ENCODE measurements around the gene HSPG2.
A peak's percentile ranks its signal among the peaks of the same experiment; 100 is the strongest.

Gene HSPG2

DNA sequence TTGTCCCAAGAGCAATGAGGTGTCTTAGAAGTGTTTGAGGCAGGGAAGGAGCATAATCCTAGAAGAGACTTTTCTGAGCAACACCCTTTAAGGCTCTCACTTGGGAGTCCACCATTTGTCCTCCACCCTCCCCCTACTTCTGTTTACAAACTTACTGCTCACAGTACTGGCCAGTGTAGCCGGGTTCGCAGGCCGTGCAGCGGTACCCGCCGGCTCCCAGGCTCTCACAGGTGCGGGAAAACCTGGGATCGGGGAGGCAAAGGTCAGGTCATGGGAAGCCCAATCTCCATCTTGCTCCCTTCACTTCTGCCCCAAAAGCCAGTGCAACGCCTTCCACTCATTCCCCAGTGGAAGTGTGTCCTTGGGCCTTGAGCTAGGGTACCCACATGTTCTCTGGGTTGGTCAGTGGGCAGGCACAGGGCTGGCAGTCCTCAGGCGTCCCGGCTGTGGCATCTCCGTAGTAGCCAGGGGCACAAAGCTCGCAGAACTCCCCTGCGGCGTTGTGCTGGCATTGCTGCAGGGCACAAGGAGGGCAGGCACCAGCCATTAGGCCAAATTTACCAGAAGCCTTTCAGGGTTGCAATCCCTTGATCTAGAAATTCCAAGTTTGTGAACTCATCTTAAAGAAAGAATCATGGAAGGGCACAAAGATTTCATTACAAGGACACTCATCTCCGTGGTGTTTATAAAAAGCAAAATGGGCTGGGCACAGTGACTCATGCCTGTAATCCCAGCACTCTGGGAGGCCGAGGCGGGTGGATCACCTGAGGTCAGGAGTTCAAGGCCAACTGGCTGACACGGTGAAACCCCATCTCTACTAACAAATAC is 75.3 kb downstream of the HSPG2 start:
- DNase-seq (ENCODE audit: low spot score): no peak

DNA sequence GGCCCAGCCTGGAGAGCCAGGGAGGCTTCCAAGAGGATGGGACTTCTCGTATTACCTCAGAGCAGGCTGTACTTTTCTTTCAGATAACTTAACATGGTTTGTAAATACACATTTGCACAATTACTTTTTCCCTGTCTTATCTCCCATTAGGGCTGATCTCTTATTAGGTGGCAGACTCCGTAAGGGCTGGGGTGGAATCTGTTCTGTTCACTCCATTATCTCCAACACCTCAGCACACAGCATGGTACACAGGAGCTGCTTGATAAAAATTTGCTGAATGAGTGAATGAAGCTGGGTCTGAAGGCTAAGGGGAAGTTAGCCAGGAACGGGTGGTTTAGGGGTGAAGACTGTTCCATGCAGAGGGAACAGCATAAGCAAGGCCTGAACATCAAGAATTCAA is 76.1 kb downstream of the HSPG2 start:
- DNase-seq (ENCODE audit: low spot score): no peak

DNA sequence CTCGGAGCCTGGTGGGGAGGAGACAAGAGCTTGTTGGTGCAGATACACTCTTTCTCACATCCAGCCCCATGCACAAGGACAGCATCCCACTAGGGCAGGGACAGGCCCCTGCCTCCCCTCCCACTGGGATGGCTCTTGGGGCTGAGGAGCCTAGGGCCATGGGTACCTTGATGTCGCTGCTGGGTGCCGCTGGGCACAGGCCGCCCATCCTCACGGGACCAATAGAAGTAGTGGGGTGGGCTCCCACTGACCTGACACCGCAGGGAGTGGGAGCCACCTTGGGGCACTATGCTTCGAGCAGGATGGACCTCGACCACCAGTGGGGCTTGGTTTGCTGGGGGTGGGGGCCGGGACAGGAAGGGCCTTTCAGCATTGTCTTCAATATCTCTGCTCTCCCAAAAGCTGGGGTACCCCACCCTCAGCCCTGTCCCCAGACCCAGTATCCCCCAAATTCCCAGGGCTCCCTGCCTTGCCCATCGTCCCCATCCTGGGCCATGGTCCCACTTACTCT is 77.4 kb downstream of the HSPG2 start:
- no peak for DNase-seq (ENCODE audit: low spot score)

DNA sequence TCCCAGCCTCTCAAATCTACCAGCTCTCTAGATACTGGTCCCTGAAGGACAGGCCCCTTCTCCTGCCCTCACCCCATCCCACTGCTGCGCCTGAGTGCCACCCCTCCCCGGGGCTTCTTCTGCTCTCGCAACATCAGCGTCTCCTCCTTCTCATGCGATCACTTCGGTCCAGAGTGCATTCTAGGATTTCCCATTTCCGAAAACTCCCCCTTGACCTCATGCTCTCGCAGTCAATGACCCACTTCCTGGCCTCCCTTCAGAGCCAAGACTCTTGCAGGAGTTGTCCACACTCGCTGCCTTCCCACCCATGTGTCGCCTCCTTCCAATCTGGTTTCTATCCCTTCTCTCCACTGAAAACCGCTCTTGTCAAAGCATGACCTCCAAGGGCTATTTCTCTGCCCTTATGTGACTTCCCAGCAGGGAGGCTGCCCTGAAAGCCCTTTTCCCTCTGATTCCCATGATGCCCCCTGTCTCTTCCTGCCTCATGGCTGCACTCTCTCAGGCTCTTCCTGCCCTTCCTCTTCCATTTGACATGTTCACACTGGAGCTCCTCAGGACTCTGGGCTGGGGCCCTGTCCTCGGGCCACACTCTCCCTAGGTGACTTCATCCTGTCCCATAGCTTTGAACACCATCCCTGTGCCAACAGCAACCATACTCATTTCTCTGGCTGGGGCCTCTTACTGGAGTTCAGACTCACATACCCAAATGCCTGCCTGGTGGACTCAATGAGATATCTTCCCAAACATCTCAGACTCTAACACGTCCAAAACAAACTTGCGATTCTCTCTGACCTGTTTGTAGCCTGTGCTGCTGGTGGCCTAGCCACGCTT is 79.1 kb downstream of the HSPG2 start:
- DNase-seq (ENCODE audit: low spot score): no peak

DNA sequence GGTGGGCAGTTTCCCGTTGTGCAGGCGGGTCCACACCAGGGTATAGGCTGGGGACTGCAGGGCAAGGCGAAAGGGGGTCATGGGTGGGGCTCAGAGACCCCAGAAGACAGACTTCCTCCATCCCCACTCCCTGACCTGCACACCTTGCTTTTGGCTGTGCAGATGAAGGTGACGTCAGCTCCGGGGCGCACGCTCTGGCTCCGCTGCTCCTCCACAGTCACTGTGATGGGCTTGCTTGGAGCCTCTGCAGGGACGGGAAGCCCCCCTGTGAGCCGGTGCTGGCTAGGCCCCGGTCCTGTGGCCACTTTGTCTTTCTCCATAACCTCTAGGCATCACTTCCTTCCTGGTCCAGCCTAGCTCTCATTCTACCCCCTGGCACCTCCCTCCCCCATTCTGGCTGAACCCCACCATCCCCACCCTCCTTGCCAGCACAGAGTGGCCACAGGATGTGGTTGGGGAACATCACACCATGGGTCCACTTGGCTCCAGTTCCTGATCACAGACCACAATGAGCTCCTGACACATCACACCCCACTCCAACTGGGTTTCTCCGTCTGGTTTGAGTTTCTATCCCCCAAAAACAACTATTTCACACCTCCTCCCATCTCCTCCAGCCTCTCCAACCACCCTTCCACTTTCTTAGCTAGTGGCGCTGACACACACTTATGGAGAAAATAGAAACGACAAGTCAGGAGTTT is 79.8 kb downstream of the HSPG2 start:
- no peak for DNase-seq (ENCODE audit: low spot score)

DNA sequence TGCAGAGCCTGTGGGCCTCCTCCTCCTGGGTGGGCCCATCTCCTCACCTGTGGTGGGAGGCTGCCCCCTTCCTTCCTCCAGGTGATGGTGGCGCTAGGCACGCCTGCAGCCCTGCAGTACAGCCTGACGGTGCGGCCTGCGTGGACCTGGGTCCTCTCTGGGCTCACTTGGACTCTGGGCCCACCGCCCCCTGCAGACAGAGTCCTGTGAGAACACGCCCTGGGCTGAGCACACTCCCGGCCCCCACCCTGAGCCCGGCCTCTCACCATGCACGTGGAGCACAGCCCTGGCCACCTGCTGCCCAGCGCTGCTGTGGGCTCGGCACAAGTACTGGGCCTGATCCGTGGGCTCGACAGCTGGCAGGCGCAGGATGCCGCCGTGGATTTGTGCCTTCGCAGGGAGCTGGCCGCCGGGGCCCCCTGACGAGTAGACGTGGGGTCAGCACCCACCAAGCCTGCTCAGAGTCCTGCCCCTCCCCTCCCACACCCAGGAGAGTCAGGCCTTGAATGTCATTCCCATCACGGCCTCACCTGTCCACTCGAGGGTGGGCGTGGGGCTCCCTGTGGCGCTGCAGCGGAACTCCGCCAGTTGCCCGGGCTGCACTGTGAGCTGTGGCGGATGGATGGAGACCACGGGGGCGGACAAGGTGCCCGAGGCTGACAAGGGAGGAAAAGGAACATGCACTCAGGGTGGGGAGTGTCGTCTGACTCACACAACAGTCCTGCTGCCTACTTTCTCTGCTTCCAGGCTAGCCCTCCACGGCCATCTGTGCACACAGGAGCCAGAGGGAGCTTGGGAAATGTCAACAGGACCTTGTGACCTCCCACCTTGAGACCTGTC is 81.6 kb downstream of the HSPG2 start:
- DNase-seq (ENCODE audit: low spot score): peak; percentile 54

DNA sequence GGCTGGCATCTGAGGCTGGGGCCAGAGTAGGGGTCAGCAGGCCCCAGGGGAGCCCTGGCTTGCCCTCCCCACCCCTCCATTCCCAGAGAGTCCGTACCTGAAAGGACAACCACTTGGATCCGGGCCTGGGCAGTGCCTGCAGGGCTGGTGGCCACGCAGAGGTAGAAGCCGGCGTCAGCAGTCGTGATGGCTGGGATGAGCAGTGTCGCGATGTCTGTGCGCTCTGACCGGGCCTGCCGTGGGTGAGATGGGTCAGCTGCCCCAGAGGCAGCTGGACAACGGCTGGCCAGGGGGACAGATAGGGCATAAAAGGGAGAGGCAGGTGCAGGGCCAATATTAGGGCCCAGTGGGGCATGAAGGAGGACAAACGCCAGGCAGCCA is 82.4 kb downstream of the HSPG2 start:
- no peak for DNase-seq (ENCODE audit: low spot score)

DNA sequence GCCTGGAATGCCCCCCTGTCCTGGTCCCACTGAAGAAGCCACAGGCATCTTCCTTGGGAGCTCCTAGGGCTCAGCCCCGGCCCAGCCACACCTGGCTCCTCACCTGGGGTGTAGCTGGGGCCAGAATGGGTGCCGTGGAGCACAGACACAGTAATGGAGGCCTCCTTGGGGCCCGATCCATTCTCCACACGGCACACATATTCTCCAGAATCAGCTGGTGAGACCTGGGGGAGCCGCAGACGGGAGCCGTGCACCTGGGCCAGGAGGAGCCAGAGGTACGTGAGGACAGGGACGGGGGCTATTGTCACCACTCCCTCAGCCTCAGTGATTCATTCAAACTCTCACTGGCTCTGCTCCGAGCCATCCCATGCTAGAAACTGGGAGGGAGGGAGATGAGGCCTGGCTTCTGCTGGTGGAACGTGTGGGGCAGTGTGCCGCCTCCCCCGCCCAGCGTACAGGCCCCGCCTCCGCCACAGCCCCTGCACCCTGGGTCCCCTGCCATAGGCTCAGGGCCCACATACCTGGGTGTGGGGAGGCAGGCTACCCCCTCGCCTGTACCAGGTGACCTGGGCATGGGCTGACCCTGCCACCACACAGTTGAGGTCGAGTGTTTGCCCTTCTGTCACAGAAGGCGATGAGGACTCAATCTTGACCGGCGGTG is 82.9 kb downstream of the HSPG2 start:
- no peak for DNase-seq (ENCODE audit: low spot score)

DNA sequence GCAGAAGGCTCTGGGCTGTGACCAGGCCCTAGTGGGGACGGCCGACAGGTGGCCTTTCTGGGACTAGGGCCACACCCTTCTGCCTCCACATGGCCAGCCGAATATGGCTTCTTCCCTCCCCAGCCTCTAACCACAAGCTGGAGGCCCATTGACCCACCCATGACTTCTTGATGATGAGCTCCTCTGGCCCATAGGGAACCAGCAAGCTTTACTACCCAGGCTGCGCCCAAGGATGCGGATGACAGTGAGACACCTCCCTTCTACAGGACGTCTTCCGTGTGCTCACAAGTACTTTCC is 84.0 kb downstream of the HSPG2 start:
- DNase-seq (ENCODE audit: low spot score): no peak

DNA sequence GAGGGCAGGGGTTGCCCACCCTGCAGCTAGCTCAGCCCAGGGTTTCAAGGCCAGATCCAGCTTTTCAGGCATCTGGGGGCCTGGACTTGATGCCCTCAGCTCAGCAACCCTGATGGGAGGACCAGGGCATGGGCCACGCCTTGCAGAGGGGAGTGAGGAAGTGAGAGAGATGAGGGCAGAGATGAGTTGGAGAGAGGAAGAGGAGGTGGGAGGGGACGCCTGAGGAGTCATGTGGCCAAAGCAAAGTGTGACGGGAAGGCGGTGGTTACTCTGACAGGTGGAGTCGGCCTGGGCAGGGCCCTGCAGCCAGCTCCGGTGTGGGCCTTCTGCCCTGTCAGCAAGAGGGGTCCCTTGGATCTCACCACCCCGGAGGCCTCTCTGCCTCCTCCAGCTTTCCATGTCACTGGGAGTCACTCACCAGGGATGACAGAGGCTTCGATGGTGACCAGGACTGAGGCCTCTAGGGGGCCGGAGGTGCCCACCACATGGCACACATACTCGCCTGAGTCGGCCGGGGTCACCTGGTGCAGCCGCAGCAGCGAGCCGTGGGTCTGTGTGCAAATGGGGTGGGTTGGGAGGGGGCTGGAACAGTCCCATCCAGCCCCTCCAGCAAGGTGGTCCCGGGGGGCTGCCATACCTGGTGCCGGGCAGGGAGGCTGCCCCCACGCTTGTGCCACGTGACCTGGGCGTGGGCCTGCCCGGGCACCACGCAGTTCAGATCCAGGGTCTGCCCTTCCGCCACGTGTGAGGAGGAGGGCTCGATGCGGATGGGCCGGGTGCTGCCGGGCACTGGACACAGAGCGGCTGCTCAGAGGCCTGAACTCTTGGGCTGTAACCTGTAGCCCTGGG is 84.6 kb downstream of the HSPG2 start:
- no peak for DNase-seq (ENCODE audit: low spot score)

DNA sequence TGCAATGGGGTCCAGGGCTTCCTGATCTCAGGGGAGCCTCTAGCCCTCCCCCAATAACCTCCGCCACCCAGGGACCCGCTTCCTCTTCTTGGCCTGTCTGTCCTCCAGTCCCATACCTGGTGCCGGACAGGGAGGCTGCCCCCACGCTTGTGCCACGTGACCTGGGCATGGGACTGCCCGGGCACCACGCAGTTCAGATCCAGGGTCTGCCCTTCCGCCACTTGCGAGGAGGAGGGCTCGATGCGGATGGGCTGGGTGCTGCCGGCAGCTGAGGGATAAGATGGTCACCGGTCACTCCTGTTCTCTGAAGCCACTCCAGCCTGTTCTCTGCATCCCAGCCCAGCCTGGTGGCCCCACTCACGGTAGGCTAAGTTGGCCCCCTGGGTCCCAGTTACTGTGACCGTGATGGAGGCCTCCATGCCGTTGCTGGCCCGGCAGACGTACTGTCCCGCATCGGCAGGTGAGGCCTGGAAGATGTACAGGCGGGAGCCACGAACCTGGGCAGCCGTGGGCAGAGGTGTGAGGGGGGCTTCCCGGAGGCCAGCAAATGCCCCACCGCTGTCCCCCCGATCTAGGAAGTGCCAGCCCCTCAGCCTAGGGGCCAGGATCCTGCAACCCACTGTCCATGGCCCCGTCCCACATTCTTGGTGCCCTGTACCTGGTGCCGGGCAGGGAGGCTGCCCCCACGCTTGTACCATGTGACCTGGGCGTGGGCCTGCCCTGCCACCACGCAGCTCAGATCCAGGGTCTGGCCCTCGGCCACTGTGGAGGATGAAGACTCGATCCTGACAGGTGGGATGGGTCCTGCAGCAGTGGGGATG is 85.5 kb downstream of the HSPG2 start:
- DNase-seq (ENCODE audit: low spot score): no peak

DNA sequence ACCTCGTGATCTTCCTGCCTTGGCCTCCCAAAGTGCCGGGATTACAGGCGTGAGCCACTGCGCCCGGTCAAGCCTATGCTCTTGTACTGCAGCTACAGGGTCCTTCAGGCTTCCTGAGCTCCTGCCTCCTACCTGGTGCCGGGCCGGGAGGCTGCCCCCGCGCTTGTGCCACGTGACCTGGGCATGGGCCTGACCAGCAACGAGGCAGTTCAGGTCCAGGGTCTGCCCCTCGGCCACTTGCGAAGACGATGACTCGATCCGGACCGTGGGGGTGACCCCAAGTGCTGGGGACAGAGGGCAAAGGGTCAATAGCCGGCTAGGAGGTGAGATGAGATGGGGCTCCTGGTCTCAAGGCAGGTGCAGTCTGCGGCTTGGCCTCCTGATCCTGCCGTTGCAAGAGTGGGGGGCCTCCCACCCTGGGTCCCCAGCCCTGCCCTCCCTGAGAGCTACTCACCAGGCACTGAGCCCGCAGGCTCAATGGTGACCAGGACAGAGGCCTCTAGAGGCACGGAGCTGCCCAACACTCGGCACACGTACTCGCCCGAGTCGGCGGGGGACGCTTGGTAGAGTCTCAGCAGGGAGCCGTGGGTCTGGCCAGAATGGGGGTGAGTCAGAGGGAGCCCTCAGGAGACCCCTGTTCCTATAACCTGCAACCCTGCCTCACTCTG is 87.1 kb downstream of the HSPG2 start:
- no peak for DNase-seq (ENCODE audit: low spot score)

DNA sequence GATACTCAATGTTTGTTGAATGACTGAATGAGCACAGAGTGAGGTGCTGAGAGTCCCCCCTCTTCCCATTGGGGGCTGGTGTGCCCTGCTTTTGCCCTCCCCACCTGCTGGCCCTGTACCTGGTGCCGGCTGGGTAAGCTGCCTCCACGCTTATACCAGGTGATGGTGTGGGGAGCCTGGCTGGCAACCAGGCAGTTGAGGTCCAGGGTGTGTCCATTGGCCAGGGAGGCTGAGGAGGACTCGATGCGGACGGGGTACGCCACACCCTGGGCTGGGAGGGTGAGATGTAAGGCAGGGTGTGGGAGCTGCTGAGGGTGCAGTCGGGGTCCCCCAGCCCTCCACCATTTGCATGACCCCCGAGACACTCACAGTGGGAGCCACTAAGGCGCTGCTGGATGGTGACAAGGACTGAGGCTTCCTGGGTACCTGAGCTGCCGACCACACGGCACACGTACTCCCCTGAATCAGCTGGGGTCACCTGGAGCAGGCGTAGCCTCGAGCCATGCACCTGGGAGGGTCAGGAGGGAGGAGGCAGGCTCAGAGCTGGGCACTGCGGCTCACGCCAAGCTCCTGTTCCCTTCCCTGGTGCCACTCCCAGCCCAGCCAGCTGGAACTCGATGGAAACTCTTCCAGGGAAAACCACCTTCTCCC is 88.5 kb downstream of the HSPG2 start:
- DNase-seq (ENCODE audit: low spot score): no peak

DNA sequence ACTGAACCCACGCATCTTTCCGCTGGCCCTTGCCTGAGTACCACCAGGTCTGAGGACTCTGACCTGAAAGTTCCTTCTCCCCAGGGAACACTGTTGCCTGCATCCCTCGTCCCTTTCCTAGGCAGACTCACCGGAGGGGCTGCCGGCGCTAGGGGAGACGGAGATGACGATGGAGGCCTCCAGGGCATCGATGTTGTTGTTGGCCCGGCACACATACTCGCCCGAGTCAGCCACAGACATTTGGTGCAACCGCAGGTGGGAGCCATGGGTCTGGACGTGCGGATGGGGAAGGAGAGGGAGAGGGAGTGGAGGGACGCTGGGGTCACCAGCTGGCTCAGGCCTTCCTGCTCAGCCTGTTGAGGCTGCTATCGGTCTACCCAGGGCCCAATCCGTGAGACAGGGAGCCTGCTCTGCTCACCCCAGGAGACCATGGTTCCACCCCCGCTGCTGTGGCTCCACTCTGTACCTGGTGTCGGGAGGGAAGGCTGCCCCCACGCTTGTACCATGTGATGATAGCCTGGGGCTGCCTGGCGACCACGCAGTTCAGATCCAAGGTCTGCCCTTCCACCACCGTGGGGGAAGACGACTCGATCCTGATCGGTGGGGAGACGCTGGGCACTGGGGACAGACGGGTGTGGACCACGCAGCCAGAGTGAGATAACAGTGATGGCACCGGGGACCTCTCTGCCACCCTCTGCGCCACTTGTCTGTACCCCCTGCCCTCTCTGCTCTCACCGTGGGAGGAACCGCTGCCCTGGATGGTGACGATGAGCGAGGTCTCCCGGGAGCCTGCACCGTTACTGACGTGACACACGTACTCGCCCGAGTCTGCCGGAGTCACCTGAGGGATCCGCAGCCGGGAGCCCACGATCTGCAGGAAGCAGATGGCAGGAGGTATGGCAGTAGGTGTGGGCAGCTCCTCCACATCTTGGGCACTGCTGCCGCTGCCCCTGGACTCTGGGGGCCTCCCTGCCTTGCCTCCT is 89.6 kb downstream of the HSPG2 start:
- no peak for DNase-seq (ENCODE audit: low spot score)

DNA sequence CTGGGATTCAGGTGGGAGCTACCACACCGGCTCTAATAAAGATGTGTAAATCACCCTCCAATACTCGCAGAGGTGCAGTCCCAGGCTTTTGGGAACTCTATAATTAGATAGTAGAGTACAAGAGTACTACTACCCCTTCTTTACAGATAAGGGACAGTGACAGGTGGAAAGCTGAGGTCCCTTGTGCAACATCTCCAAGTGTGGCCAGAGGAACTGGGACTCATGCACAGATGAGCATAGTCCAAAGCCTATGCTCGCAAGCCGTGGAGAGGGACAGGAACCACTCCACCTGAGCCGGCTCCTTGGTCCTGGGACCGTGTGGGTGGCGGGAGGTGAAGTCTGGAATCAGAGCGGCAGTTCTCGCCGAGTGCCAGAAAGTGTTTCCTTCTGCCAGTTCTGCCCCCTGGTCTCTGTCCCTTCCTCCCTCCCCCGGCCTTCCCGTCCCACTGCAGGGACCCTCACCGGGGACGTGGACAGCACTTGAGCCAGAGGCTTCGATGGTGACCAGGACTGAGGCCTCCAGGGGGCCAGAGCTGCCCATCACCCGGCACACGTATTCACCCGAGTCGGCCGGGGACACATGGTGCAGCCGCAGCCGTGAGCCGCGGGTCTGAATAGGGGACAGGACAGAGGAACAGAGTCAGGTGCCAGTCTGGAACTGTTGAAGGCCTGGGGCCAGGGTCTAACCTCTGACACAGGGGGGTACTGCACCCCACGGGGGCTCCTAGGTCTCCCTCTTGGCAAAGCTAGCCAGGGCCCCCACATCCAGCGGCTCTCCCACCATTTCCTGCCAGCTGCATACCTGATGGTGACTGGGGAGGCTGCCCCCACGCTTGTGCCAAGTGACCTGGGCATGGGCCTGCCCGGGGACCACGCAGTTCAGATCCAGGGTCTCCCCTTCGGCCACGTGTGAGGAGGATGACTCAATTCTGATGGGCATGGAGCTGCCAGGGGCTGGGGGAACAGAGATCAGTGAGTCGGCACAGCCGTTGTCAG is 91.2 kb downstream of the HSPG2 start:
- DNase-seq (ENCODE audit: low spot score): no peak

DNA sequence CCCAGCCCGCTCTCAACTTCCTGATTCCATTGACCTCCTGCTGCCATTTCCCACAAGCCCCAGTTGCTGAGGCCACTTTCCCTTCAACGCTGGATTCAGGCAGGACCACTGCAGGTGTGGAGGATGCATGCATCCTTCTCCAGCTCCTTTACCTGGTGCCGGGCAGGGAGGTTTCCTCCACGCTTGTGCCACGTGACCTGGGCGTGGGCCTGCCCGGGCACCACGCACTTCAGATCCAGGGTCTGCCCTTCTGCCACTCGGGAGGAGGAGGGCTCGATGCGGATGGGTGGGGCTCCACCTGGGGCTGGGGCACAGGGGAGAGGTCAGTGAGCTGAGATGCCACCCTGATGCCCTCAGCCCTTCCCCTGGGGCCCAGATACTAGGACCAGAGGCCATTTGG is 93.1 kb downstream of the HSPG2 start:
- DNase-seq (ENCODE audit: low spot score): no peak

All from HuH-7.5 (cell line).